Neuron (in vitro differentiated cells): Measurements from ENCODE around the gene ACVRL1.

Experiments used
- H2AFZ ChIP-seq: one replicate; pipeline ENCODE4 v1.6.1; 2013; ENCODE audit warnings: low read depth, mild to moderate bottlenecking, inconsistent platforms, low read length, moderate library complexity
- H3K27me3 ChIP-seq: one replicate; pipeline ENCODE4 v1.6.1; 2013; ENCODE audit warnings: low read length; ENCODE audit not compliant: insufficient read depth
- H3K36me3 ChIP-seq: one replicate; pipeline ENCODE4 v1.6.1; 2013; ENCODE audit warnings: low read length; ENCODE audit not compliant: insufficient read depth
- H3K4me1 ChIP-seq: one replicate; pipeline ENCODE4 v1.6.1; 2013; ENCODE audit warnings: low read length; ENCODE audit not compliant: insufficient read depth
- H3K4me3 ChIP-seq: 2 replicates; pipeline ENCODE4 v1.5.1; 2013; ENCODE audit warnings: mild to moderate bottlenecking, low read length, moderate library complexity
- H3K9me3 ChIP-seq: one replicate; pipeline ENCODE4 v1.6.1; 2013; ENCODE audit warnings: low read length

Gene ACVRL1

DNA sequence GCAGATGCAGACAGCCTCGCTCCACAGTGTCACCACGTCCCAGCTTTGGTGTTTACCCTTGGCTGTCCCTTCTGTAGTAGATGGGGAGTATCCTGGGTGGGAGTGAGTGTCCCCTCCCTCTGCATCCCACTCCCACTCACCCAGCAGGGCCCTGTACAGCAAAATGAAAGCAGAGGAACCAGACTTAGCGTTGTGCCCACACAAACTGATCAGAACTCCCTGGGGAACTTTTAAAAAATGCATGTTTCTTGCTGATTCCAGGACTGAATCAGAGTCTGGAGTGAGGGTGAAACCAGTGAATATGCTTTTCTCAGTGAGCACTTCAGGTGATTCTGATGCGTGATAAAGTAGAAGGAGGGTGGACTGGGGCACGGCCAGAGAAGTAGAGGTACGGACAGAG lies 2.9 kb downstream of the ACVRL1 start:
- Histone ChIP-seq H2AFZ (no peak overlapping the region), H3K36me3 (no peaks in the 10 kb centered on the region), H3K4me1 (peaks cover 7% of the 10 kb centered on the region), H3K9me3 (no peaks in the 10 kb centered on the region), H3K4me3 (no peak overlapping the region), H3K27me3 (peaks cover 14% of the 10 kb centered on the region)

DNA sequence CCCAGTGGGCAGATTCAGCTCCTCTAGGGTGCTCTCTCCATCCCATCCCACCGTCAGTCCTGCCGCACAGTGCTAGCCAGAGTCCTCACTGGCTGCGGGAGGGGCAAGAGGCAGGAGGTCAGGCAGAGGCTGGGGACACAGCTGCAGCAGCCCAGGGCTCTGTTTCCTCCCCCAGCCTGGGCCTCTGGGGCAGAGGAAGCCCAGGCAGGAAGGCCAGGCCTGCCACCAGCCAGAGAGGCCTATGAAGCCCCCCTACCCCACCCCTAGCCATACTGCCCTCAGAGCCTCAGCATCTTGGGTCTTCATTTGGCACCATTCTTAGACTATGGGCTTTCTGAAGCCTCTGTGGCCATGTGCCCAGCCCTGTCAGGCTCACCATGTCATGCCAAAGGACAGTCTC lies 3.4 kb downstream of the ACVRL1 start:
- Histone ChIP-seq H3K4me3 (no peak overlapping the region), H3K4me1 (peaks cover 7% of the 10 kb centered on the region), H3K9me3 (no peaks in the 10 kb centered on the region), H3K36me3 (no peaks in the 10 kb centered on the region), H2AFZ (no peak overlapping the region), H3K27me3 (peaks cover 14% of the 10 kb centered on the region)

DNA sequence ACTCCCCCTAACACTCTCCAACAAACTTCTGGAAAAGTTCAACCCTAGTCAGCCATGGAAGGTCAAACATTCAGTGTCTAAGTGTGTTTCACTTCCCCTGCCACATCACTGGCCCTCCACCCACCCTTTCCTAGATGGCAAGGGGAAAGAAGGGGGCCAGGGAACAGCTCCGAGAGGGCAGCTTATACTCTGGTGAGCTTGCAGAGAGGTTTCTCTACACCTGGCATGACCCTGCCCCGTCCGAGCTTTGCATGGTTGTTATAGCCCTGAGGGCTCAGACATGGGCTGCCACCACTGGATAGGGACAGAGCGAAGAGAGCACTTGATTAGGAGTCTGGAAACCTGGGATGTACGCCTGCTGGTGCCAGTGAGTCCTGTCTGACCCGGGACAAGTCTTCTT lies 4.0 kb downstream of the ACVRL1 start:
- no peaks in the 10 kb centered on the region for H3K9me3 ChIP-seq
- no peak overlapping the region for H2AFZ ChIP-seq
- no peaks in the 10 kb centered on the region for H3K36me3 ChIP-seq
- peaks cover 14% of the 10 kb centered on the region for H3K27me3 ChIP-seq
- H3K4me1 ChIP-seq, result peaks cover 7% of the 10 kb centered on the region
- no peak overlapping the region for H3K4me3 ChIP-seq

DNA sequence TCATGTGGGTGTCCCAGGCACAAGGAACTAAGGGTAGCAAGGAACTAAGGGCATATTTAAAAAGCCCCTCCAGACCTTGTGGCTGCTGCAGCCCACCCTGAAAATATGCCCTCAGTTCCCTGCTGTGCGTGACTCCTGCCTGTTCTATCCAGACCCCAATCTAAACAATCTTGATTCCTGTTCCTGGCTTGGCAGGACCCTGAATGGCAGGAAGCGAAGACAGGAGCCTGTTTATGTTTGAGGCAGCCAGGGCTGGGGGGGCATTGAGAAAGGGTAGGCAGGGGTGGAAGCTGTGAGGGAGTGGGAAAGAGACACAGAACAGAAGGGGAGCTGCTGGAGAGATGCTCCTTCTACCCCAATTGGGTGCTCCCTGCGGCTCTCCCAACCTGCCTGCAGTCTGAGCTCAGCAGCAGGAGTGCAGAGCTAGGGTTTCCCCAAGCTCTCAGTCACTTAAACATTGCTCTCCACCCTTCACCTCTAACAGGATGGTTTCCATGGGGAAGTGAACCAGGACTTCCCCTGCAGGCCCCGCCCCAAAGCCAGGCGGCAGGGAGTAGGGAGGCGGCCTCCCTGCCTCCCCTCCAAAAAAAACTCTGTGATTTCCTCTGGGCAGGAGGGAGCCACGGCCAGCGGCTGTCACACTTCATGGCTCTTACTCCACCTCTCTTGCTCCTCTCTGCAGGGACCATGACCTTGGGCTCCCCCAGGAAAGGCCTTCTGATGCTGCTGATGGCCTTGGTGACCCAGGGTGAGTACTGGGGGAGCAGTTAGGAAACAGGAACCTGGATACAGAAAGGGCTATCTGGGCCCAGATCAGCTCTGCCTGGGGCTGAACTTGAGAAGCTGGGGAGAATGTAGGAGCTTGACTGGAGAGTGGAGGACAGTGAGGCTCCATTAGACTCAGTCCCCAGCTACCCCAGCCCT lies 4.7 kb downstream of the ACVRL1 start:
- Histone ChIP-seq H2AFZ (no peak overlapping the region), H3K4me3 (no peak overlapping the region), H3K9me3 (no peaks in the 10 kb centered on the region), H3K4me1 (peaks cover 7% of the 10 kb centered on the region), H3K36me3 (no peaks in the 10 kb centered on the region), H3K27me3 (peaks cover 14% of the 10 kb centered on the region)

DNA sequence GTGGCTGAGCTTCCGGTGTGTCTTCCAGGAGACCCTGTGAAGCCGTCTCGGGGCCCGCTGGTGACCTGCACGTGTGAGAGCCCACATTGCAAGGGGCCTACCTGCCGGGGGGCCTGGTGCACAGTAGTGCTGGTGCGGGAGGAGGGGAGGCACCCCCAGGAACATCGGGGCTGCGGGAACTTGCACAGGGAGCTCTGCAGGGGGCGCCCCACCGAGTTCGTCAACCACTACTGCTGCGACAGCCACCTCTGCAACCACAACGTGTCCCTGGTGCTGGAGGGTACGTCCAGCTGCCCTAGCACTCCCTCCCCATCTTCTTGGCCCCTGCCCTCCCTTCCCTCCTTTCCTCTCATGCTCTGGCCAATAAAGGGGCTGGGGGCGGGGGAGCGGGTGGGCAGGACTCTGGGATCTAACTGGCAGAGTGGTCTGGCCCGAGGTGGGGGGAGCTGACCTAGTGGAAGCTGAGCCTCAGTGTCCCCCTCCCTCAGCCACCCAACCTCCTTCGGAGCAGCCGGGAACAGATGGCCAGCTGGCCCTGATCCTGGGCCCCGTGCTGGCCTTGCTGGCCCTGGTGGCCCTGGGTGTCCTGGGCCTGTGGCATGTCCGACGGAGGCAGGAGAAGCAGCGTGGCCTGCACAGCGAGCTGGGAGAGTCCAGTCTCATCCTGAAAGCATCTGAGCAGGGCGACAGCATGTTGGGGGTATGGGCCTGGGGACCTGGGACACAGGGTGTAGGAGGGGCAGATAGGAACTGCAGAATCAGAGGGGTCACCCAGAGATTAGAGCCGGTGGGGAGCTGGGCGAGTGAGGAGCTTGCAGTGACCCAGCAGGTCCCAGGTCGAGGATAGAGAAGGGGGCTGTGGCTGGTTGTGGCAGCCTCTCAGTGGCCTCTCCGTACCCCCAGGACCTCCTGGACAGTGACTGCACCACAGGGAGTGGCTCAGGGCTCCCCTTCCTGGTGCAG lies 6.0 kb downstream of the ACVRL1 start:
- H3K4me3 ChIP-seq, result no peak overlapping the region
- H3K27me3 ChIP-seq, result peaks cover 17% of the 10 kb centered on the region
- H3K36me3 ChIP-seq, result no peaks in the 10 kb centered on the region
- peaks cover 7% of the 10 kb centered on the region for H3K4me1 ChIP-seq
- no peaks in the 10 kb centered on the region for H3K9me3 ChIP-seq
- H2AFZ ChIP-seq, result no peak overlapping the region

DNA sequence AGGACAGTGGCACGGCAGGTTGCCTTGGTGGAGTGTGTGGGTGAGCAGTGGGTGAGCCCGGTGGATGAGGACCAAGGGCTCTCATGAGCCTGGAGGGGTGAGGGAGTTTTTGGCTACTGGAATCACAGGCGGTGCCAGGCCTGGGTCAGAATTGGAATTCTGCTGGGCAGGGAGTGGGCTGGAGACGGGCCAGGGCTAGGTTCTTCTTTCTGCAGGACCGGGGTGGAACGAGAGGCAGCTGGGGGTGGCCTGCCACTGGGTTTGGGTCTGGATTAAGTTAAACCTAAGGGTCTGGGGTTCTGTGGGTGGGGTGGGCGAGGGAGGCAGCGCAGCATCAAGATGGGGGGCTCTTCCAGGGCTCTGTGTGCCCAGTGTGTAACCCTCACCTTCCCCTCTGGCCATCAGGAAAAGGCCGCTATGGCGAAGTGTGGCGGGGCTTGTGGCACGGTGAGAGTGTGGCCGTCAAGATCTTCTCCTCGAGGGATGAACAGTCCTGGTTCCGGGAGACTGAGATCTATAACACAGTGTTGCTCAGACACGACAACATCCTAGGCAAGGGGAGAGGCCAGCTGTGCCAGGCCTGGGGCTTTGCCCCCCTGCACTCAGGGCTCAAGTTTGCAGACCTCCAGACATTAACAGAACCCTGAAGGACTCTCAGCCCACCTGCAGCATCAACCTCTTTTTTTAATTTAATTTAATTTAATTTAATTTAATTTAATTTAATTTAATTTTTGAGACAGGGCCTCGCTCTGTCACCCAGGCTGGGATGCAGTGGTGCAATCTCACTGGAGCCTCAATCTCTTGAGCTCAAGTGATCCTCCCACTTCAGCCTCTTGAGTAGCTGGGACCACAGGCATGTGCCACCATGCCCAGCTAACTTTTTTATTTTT lies 7.0 kb downstream of the ACVRL1 start:
- peaks cover 7% of the 10 kb centered on the region for H3K4me1 ChIP-seq
- H3K9me3 ChIP-seq, result no peaks in the 10 kb centered on the region
- H3K36me3 ChIP-seq, result no peaks in the 10 kb centered on the region
- no peak overlapping the region for H3K4me3 ChIP-seq
- no peak overlapping the region for H2AFZ ChIP-seq
- peaks cover 17% of the 10 kb centered on the region for H3K27me3 ChIP-seq

DNA sequence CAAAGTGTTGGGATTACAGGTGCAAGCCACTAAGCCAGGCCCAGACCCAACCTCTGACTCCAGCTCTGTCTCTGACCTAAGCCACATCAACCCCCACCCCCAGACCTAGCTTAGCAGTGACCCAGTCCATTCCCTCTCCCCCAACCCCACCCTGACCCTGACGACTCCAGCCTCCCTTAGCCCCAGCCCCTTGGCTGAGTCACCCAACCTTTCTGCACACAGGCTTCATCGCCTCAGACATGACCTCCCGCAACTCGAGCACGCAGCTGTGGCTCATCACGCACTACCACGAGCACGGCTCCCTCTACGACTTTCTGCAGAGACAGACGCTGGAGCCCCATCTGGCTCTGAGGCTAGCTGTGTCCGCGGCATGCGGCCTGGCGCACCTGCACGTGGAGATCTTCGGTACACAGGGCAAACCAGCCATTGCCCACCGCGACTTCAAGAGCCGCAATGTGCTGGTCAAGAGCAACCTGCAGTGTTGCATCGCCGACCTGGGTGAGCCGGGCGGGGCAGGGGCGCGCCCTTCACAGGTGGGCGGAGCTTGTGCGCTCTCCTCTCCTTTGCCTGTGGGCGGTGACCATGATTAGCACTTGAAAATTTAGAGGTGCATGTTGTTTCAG lies 7.8 kb downstream of the ACVRL1 start:
- H3K4me1 ChIP-seq, result peaks cover 4% of the 10 kb centered on the region

DNA sequence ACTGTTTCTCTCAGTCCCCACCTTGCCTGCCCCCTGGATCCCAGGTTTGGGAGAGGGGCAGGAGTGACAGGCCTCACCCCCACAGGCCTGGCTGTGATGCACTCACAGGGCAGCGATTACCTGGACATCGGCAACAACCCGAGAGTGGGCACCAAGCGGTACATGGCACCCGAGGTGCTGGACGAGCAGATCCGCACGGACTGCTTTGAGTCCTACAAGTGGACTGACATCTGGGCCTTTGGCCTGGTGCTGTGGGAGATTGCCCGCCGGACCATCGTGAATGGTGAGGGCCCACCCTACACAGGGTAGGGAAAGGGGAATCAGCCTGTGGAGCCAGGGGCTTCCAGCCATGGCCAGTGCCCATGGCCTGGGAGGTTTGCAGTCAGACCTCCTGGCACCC lies 8.6 kb downstream of the ACVRL1 start:
- no peaks in the 10 kb centered on the region for H3K9me3 ChIP-seq
- no peaks in the 10 kb centered on the region for H3K36me3 ChIP-seq
- no peak overlapping the region for H2AFZ ChIP-seq
- peaks cover 11% of the 10 kb centered on the region for H3K27me3 ChIP-seq
- no peak overlapping the region for H3K4me3 ChIP-seq
- H3K4me1 ChIP-seq, result no peaks in the 10 kb centered on the region

More for the DNA sequence above, 7.8 kb downstream of the ACVRL1 start:
- no peaks in the 10 kb centered on the region for H3K9me3 ChIP-seq
- no peak overlapping the region for H3K4me3 ChIP-seq
- peaks cover 17% of the 10 kb centered on the region for H3K27me3 ChIP-seq
- H2AFZ ChIP-seq, result no peak overlapping the region
- H3K36me3 ChIP-seq, result no peaks in the 10 kb centered on the region

DNA sequence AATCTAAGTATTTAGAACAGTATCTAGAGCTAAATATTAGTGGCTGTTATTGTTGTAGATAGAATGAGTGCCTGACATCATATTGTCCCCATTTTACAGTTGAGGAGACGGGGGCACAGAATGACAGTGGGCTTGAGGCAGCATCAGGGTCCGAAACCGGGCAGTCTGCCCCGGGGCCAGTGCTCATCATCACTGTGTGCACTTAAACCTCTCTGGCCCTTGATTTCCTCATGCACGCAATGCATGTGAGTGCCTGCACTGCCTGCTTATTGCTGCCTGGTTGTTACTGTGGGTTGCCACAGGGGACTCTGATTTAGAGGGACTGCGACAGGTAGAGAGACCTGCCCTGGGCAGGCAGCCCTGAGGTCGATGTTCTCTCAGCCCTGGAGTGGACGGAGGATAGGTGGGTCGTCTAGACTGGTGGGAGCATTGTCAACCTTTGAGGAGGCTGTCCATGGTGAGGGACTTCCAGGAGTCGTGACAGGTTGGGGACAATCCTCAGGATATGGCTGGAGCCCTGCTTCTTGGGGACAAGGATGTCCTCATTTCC lies 9.8 kb downstream of the ACVRL1 start:
- no peaks in the 10 kb centered on the region for H3K4me1 ChIP-seq
- H3K36me3 ChIP-seq, result no peaks in the 10 kb centered on the region
- H3K27me3 ChIP-seq, result peaks cover 7% of the 10 kb centered on the region
- H2AFZ ChIP-seq, result no peak overlapping the region
- no peaks in the 10 kb centered on the region for H3K9me3 ChIP-seq
- H3K4me3 ChIP-seq, result no peak overlapping the region

DNA sequence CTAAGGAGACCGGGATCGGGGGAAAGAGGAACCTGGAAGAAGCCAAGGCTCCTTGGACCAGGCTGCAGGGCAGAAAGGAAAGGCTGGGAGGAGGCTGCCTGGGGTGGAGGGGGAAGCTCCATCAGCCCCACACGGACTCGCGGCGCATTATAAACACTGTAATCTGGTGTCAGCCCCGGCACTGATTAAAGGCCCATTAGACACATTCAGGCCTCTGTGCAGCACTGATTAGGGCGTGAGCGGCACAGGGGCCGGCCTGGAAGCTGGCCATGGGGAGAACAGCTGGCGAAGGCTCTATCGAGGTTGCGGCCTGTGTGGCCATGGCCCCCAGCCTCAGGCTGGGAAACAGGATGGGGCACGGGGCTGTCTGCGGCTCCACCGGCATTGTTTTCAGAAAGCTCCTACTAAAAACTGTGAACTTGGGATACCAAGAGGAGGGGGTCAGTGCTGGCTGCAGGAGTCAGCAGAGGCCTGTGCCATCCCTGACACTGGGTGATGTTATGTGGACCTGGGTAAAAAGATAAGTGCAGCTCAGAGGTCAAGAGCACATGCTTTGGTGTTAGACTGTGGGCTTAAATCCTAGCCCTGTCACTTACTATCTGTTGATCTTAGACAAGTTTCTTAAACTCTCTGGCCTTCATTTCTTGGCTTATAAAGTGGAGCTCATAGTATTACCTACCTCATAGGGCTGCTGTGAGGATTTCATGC lies 10.6 kb downstream of the ACVRL1 start:
- no peak overlapping the region for H3K4me3 ChIP-seq
- H3K9me3 ChIP-seq, result no peaks in the 10 kb centered on the region
- H2AFZ ChIP-seq, result no peak overlapping the region
- H3K4me1 ChIP-seq, result no peaks in the 10 kb centered on the region
- peaks cover 7% of the 10 kb centered on the region for H3K27me3 ChIP-seq
- no peaks in the 10 kb centered on the region for H3K36me3 ChIP-seq

DNA sequence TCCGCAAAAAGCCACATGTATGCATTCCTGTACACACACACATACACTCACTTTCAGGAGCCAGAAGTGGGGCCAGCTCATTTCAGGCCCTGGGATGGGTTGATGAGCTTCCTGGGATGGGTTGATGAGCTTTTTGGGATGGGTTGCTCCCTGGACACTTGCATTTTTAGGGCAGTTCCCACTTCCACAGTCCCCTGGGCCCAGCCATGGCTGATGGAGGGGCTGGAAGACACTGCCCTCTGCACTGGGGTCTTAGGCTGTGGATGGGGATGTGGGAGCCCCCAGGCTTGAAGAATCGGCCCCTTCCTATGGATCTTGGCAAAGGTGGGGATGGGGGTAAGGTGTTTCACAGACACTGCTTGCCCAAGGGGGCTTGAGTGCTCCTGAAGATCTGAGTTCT lies 12.7 kb downstream of the ACVRL1 start:
- H3K36me3 ChIP-seq, result no peaks in the 10 kb centered on the region
- no peak overlapping the region for H3K4me3 ChIP-seq
- no peak overlapping the region for H2AFZ ChIP-seq
- H3K9me3 ChIP-seq, result peaks cover 2% of the 10 kb centered on the region
- no peaks in the 10 kb centered on the region for H3K4me1 ChIP-seq
- peaks cover 27% of the 10 kb centered on the region for H3K27me3 ChIP-seq
